OCI-LY1 (cell line): ENCODE measurements around the gene BLOC1S2.

ENCODE experiments used
- H2AFZ ChIP-seq: fragments of 200-600 bp; sonication (generic), shearing (Covaris generic); 2 replicates; pipeline ENCODE4 v1.6.0; 2014; ENCODE audit warnings: antibody characterized with exemption, mild to moderate bottlenecking, low read length
- H3F3A ChIP-seq: fragments of 200-600 bp; sonication (generic), shearing (Covaris generic); 2 replicates; pipeline ENCODE4 v1.6.0; 2014; ENCODE audit warnings: mild to moderate bottlenecking, antibody characterized with exemption, low read length, moderate library complexity; ENCODE audit not compliant: insufficient read depth
- H3K27ac ChIP-seq: fragments of 200-600 bp; sonication (generic); 2 replicates; pipeline ENCODE4 v1.5.1; 2014; ENCODE audit warnings: low read length, mixed run types, mild to moderate bottlenecking, low read depth; ENCODE audit not compliant: poor library complexity, severe bottlenecking
- H3K27me3 ChIP-seq: fragments of 200-600 bp; sonication (generic); 2 replicates; pipeline ENCODE4 v1.6.0; 2014; ENCODE audit warnings: antibody characterized with exemption, mild to moderate bottlenecking, low read length, moderate library complexity; ENCODE audit not compliant: insufficient read depth
- H3K36me3 ChIP-seq: fragments of 200-600 bp; sonication (generic); 2 replicates; pipeline ENCODE4 v1.6.1; 2014; ENCODE audit warnings: mild to moderate bottlenecking, antibody characterized with exemption, low read length, moderate library complexity, mixed read lengths; ENCODE audit not compliant: insufficient read depth
- H3K4me1 ChIP-seq: fragments of 200-600 bp; sonication (generic); 2 replicates; pipeline ENCODE4 v1.5.1; 2014; ENCODE audit warnings: mild to moderate bottlenecking, low read length, moderate library complexity; ENCODE audit not compliant: insufficient read depth, severe bottlenecking
- H3K4me2 ChIP-seq: fragments of 200-600 bp; sonication (generic), shearing (Covaris generic); 2 replicates; pipeline ENCODE4 v1.6.1; 2014; ENCODE audit warnings: low read length
- H3K4me3 ChIP-seq: fragments of 200-600 bp; sonication (generic); 2 replicates; pipeline ENCODE4 v1.5.1; 2014; ENCODE audit warnings: low read length, low read depth, mild to moderate bottlenecking, mixed read lengths; ENCODE audit not compliant: poor library complexity, severe bottlenecking
- H3K79me2 ChIP-seq: fragments of 200-600 bp; shearing (Covaris generic); 2 replicates; pipeline ENCODE4 v1.6.1; 2016; ENCODE audit warnings: mixed run types, low read length, mixed read lengths; ENCODE audit not compliant: insufficient read depth
- H3K9ac ChIP-seq: fragments of 200-600 bp; sonication (generic), shearing (Covaris generic); 2 replicates; pipeline ENCODE4 v1.6.1; 2014; ENCODE audit warnings: mild to moderate bottlenecking, low read length, mixed read lengths
- H3K9me2 ChIP-seq: fragments of 200-600 bp; sonication (generic), shearing (Covaris generic); 2 replicates; pipeline ENCODE4 v1.6.1; 2014; ENCODE audit warnings: low read depth, mild to moderate bottlenecking, low read length, mixed read lengths
- H3K9me3 ChIP-seq: fragments of 200-600 bp; shearing (Covaris generic); 2 replicates; pipeline ENCODE4 v1.6.1; 2014; ENCODE audit warnings: low read length, mixed read lengths
- H4K20me1 ChIP-seq: fragments of 200-600 bp; sonication (generic), shearing (Covaris generic); 2 replicates; pipeline ENCODE4 v1.6.0; 2016; ENCODE audit warnings: mild to moderate bottlenecking, low read length; ENCODE audit not compliant: insufficient read depth
- CTCF ChIP-seq: fragments of 200-600 bp; sonication (generic), shearing (Covaris generic); IDR thresholded peaks from 2 replicates; pipeline ENCODE4 v1.5.1; 2017; ENCODE audit warnings: mild to moderate bottlenecking, antibody characterized with exemption, low read length, moderate library complexity, mixed read lengths
- EZH2 ChIP-seq: fragments of 200-600 bp; sonication (generic), shearing (Covaris generic); IDR thresholded peaks from 2 replicates; pipeline ENCODE4 v1.8.0; 2017; ENCODE audit warnings: borderline replicate concordance, mixed run types, mild to moderate bottlenecking, antibody characterized with exemption, low read length, moderate library complexity, mixed read lengths

Gene BLOC1S2

DNA sequence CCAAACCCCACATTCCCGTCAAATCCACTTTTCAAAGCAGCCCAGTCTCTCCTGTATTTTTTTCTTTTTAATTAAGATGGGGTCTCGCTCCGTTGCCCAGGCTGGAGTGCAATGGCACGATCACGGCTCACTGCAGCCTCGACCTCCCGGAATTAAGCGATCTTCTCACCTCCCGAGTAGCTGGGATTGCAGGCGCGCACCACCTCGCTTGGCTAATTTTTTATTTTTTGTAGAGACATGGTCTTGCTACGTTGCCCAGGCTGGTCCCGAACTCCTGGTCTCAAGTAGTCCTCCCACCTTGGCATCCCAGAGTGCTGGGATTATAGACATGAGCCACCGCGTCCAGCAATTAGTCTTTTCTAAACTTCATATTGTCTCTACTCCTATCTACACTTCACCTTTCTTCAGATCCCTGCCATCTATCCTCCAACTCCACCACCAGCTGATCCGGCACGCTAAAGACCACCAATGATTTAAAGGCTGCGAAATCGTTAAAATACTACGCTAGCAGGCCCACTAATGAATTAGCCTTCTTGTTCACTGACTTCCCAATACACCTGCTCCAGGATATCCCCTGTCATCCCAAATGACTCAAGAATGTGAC is 56.6 kb downstream of the BLOC1S2 start:
- no peak overlapping the region for H2AFZ ChIP-seq
- peaks cover 20% of the 10 kb centered on the region for H3K36me3 ChIP-seq
- no peaks in the 10 kb centered on the region for H3F3A ChIP-seq
- H4K20me1 ChIP-seq = no peaks in the 10 kb centered on the region
- peaks cover 25% of the 10 kb centered on the region for H3K79me2 ChIP-seq
- H3K4me1 ChIP-seq = peaks cover 20% of the 10 kb centered on the region
- H3K27ac ChIP-seq = peak overlapping the region; percentile 30
- H3K4me3 ChIP-seq = peak overlapping the region; percentile 99
- no peaks in the 10 kb centered on the region for H3K9me3 ChIP-seq
- peak overlapping the region; percentile 92 for H3K9ac ChIP-seq
- H3K4me2 ChIP-seq = peak overlapping the region; percentile 86
- no peak for TF ChIP-seq EZH2
- no peak for TF ChIP-seq CTCF
- no peaks in the 10 kb centered on the region for H3K9me2 ChIP-seq
- H3K27me3 ChIP-seq = no peaks in the 10 kb centered on the region

DNA sequence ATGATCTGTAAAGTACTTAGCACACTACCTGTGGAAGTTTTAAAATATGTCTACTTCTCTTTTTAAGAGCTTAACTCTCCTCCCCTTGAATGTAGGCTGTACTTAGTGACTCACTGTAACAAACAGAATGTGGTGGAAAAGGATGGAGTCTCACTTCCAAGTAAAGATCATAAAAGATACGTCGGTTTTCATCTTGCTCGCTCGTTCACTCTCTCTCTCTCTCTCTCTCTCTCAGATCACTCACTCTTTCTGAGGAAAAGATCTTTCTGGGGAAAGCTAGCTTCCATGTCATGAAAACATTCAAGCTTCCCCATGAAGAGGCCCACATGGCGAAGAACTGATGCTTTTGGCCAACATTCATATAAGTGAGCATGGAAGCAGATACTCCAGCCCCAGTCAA is 62.6 kb downstream of the BLOC1S2 start:
- H3K36me3 ChIP-seq = peaks cover 30% of the 10 kb centered on the region
- no peaks in the 10 kb centered on the region for H3K9me2 ChIP-seq
- peaks cover 13% of the 10 kb centered on the region for H3K4me1 ChIP-seq
- no peak overlapping the region for H3K27ac ChIP-seq
- no peaks in the 10 kb centered on the region for H3K27me3 ChIP-seq
- H2AFZ ChIP-seq = no peak overlapping the region
- no peak overlapping the region for H3K9ac ChIP-seq
- H4K20me1 ChIP-seq = no peaks in the 10 kb centered on the region
- H3K4me2 ChIP-seq = no peak overlapping the region
- peaks cover 23% of the 10 kb centered on the region for H3K79me2 ChIP-seq
- H3K4me3 ChIP-seq = no peak overlapping the region
- no peaks in the 10 kb centered on the region for H3F3A ChIP-seq
- TF ChIP-seq EZH2 = no peak
- TF ChIP-seq CTCF = no peak
- H3K9me3 ChIP-seq = no peaks in the 10 kb centered on the region
